Upper lobe of right lung (tissue), 1 donor: Measurements from ENCODE around the gene ADAMTS14. TPM values are rescaled to one million over a fixed set of nuclear protein-coding genes. Genes with fewer than 3 reads are reported as not detected.

Source experiments
- ATAC-seq: fragments of 200-7000 bp; cut with Tn5 transposase; one replicate; pipeline ENCODE4 v1.9.1; 2020; ENCODE audit warnings: mild to moderate bottlenecking, moderate library complexity
- DNase-seq: peaks from one replicate; pipeline ENCODE4 v3.0.0-alpha.2; 2020
- H3K27ac ChIP-seq: fragments of 200-600 bp; one replicate; pipeline ENCODE4 v1.8.0; 2022
- H3K27me3 ChIP-seq: fragments of 200-600 bp; one replicate; pipeline ENCODE4 v1.8.0; 2022; ENCODE audit warnings: mild to moderate bottlenecking
- H3K36me3 ChIP-seq: fragments of 200-600 bp; one replicate; pipeline ENCODE4 v1.8.0; 2022
- H3K4me1 ChIP-seq: fragments of 200-600 bp; one replicate; pipeline ENCODE4 v1.8.0; 2022
- H3K4me3 ChIP-seq: fragments of 200-600 bp; one replicate; pipeline ENCODE4 v1.8.0; 2022; ENCODE audit warnings: mild to moderate bottlenecking
- H3K9me3 ChIP-seq: fragments of 200-600 bp; one replicate; pipeline ENCODE4 v1.8.0; 2022
- CTCF ChIP-seq: fragments of 200-600 bp; IDR thresholded peaks from one replicate; pipeline ENCODE4 v1.8.0; 2022; ENCODE audit warnings: antibody characterized with exemption
- intact Hi-C: fragments of 100-400 bp; cut with DNase I; formaldehyde crosslinking; loops from one replicate; pipeline ENCODE4 v1.11.0; 2022
- total RNA-seq: library from RNA; stranded (reverse); fragmentation: NEBNext Ultra II Directional; extraction: Animal tissue kit (Norgen Biotek cat#: 25700); gene quantifications from one replicate; pipeline ENCODE4 v1.2.1, GENCODE V29; 2021
- donor health status: DM: no; HTN: yes; CAD: no; lungs with severe emphysema.

The ADAMTS14 gene
- total RNA-seq, 1 donor from 2014 or later, result 0.55 TPM

- no peak overlapping the region for H3K4me3 ChIP-seq
- H3K9me3 ChIP-seq, result no peaks in the 10 kb centered on the region
- DNase-seq (peak; percentile 61), ATAC-seq (no peak)
- H3K27me3 ChIP-seq, result no peaks in the 10 kb centered on the region
- no peak for TF ChIP-seq CTCF
- no peaks in the 10 kb centered on the region for H3K36me3 ChIP-seq
- peaks cover 3% of the 10 kb centered on the region for H3K4me1 ChIP-seq
- intact Hi-C loops, result no loop called here
- H3K27ac ChIP-seq, result no peak overlapping the region
Observed at GRCh38 chr10:70751991-70752390, 79.7 kb downstream of the ADAMTS14 start.

GRCh38 chr10:70752571-70752970, 80.3 kb downstream of the ADAMTS14 start:
- intact Hi-C loops, result no loop called here
- ATAC-seq, result no peak
- no peak for TF ChIP-seq CTCF

GRCh38 chr10:70753026-70753663, 80.8 kb downstream of the ADAMTS14 start:
- peak; percentile 51 for DNase-seq
- H3K27ac ChIP-seq, result no peak overlapping the region
- no peak for TF ChIP-seq CTCF
- H3K9me3 ChIP-seq, result no peaks in the 10 kb centered on the region
- H3K27me3 ChIP-seq, result no peaks in the 10 kb centered on the region
- intact Hi-C loops, result no loop called here
- H3K36me3 ChIP-seq, result no peaks in the 10 kb centered on the region
- no peak overlapping the region for H3K4me3 ChIP-seq
- ATAC-seq, result peak; percentile 47
- peaks cover 3% of the 10 kb centered on the region for H3K4me1 ChIP-seq

More at GRCh38 chr10:70752571-70752970, 80.3 kb downstream of the ADAMTS14 start:
- H3K27me3 ChIP-seq, result no peaks in the 10 kb centered on the region
- H3K27ac ChIP-seq, result no peak overlapping the region
- H3K36me3 ChIP-seq, result no peaks in the 10 kb centered on the region
- no peak overlapping the region for H3K4me3 ChIP-seq
- H3K4me1 ChIP-seq, result peaks cover 3% of the 10 kb centered on the region
- peak; percentile 51 for DNase-seq
- no peaks in the 10 kb centered on the region for H3K9me3 ChIP-seq

- Histone ChIP-seq H3K4me1 (peaks cover 3% of the 10 kb centered on the region), H3K27ac (no peak overlapping the region), H3K4me3 (no peak overlapping the region), H3K27me3 (no peaks in the 10 kb centered on the region), H3K36me3 (no peaks in the 10 kb centered on the region), H3K9me3 (no peaks in the 10 kb centered on the region)
- intact Hi-C loops, result no loop called here
- peak; percentile 49 for DNase-seq
- no peak for TF ChIP-seq CTCF
- peak; percentile 42 for ATAC-seq
Observed at GRCh38 chr10:70753841-70754621, 81.7 kb downstream of the ADAMTS14 start.

GRCh38 chr10:70756700-70757360, 84.5 kb downstream of the ADAMTS14 start:
- intact Hi-C loops, result loop anchor here (5.0 kb wide), 1 partner anchor 210 kb away; no protein-coding TSS in a partner anchor
- H3K4me1 ChIP-seq, result peaks cover 3% of the 10 kb centered on the region
- no peak for ATAC-seq
- no peaks in the 10 kb centered on the region for H3K27me3 ChIP-seq
- H3K4me3 ChIP-seq, result no peak overlapping the region
- no peak overlapping the region for H3K27ac ChIP-seq
- no peaks in the 10 kb centered on the region for H3K9me3 ChIP-seq
- no peaks in the 10 kb centered on the region for H3K36me3 ChIP-seq
- TF ChIP-seq CTCF, result no peak
- no peak for DNase-seq
